Stimulated activated CD4-positive, alpha-beta T cell treated with anti-CD3 and anti-CD28 coated beads, Interleukin-15, amount 100 ng/mL, for 1 hour (primary cell): Measurements from ENCODE around the gene PRPF38A.
"Not testable (repeated sequence)": the region's sequence is repeated elsewhere in the genome, so short reads cannot be mapped to it uniquely, and the experiment has no call there.

Source experiments
- DNase-seq, 2 donors: peaks; one replicate each; pipeline ENCODE4 v3.0.0-alpha.2; 2020; ENCODE audit warnings: low read depth in 1 of 2, low spot score in 1 of 2

The PRPF38A gene, protein sequence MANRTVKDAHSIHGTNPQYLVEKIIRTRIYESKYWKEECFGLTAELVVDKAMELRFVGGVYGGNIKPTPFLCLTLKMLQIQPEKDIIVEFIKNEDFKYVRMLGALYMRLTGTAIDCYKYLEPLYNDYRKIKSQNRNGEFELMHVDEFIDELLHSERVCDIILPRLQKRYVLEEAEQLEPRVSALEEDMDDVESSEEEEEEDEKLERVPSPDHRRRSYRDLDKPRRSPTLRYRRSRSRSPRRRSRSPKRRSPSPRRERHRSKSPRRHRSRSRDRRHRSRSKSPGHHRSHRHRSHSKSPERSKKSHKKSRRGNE

DNA sequence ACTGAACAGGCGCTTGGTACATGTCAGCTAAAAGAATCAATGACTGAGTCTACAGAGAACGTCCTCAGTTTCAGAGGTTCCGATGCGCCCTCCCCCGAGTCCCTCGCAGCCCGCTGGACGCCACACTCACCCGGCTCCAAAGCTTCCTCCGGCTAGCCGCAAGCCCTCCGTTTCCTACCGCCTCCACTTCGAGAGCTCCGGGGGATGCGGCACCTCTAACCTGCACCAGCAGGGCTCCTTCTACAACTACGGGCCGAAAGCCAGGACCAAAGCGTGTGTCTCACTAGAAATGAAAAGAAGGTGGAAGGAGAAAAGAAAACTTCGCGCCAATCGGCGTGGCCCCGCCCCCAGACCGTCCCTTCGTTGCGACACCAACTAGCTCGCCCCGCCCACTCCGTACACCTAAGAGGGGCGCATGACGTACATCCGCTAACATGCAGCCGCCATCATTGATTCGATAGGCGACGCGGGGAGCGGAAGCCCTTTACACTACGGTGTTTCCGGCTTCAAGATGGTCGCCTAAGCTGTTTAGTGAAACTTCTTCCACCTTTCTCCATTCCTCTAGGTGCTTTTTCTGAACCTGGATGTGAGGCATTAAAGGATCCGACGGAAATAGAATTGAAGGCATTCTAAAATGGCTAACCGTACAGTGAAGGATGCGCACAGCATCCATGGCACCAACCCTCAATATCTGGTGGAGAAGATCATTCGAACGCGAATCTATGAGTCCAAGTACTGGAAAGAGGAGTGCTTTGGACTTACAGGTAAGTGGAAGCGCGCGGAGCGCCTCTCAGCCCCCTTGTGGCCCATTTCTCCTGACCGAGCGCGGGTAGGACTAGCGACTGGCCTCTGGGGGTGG, at the start of gene PRPF38A, which contains the start of gene ORC1:
Gene PRPF38A, plus strand, starts transcription at position 487 of the 859 bp plus-strand sequence. Its CDS starts 148 bp downstream, at position 635.
Gene ORC1, minus strand, starts transcription at position 308 of the 859 bp plus-strand sequence. CDS start 2,200 bp downstream, outside the sequence.
- peak; percentile 90 to 95 for DNase-seq

DNA sequence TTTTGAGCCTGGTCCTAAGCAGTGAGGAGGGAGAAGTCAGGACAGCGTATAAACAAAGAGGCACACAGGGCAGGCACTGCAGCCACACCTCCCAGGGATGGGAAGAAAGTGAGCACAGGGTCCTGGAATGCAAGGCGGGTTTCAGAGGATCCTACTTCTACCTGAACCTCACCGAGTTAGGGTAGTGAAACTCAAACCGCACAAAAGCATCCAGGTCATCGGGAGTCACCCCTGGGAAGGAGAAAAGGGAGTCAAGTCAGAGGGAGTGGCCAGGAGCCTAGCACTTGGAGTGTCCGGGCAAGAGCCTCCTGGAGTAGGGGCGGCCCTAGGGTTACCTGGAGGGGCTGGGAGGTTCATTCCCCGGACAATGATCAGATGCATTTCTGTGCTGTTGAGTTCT, 49.0 kb upstream of the PRPF38A start:
- no peak for DNase-seq

DNA sequence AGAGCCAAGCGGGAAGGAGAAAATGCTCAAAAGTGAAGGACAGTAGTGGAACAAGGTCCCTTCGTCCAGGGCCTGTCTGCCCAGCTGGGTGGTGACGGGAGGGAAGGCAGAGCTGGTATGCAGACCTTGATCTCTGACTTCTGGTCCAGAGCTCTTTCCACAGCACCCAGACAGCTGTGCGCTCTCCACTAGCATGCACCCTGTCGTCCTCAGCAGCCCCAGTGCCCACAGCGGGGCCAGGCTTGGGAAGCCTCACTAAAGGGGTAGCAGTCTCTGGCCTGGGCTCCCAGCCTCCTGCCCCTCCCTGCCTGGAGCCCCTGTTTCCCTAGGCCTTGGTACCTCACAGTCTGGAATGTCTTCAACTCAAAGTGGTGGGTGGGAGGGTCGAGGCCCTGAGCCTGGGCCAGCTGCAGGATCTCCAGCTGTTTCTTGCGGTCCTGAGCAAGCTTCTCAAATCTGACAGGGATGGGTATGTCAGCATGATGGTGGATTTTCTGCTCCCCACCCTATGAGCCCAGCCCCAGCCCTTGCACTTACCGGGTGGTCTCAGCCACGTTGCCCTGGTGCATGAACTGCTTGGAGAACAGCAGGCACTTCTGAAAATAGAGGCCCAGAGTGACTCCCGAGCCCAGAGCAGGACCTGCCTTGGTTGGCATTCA, 48.4 kb upstream of the PRPF38A start:
- DNase-seq: no peak

DNA sequence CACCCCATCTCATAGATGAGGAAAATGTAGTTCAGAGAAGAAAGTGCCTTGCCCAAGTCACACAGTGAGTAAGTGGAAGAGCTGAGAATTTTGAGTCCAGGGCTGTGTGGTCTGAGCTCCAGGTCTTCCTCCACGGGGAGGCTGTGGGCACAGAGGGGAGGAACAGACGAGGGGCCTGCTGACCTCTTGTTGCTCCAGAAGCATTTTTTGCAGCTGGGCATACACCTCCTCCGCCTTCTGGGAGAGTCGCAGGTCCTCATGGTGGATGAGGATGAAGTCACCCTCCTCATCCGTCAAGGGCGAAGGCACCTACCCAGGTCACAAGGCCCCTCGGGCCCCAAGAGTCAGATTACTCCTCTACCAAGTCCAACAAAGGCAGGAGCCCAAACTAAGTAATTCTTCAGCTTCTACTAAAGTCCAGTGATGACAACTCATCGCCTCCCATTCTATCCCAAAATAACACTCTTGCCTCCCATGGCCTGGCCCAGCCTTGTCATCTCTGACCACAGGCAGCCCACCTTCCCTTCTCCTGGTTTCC, 47.5 kb upstream of the PRPF38A start:
- no peak for DNase-seq

DNA sequence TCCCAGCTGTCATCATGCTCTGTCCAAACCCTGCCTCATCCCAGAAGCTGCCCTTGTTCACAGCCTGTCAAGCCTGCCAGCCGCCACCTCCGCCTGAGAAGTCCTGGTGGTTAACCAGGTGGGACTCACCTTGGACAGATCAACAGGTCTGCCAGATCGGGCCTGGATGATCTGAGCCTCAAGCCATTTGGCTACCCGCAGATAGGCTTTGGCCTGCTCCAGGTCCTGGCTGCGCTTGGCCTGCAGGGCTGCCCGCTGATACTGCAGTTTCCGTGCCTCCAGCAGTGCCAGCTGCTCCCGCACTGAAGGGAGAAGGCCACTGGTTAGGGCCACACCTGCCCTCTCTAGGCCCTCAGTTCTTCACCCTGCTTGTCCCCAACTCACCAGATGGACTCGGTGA, 47.0 kb upstream of the PRPF38A start:
- no peak for DNase-seq

DNA sequence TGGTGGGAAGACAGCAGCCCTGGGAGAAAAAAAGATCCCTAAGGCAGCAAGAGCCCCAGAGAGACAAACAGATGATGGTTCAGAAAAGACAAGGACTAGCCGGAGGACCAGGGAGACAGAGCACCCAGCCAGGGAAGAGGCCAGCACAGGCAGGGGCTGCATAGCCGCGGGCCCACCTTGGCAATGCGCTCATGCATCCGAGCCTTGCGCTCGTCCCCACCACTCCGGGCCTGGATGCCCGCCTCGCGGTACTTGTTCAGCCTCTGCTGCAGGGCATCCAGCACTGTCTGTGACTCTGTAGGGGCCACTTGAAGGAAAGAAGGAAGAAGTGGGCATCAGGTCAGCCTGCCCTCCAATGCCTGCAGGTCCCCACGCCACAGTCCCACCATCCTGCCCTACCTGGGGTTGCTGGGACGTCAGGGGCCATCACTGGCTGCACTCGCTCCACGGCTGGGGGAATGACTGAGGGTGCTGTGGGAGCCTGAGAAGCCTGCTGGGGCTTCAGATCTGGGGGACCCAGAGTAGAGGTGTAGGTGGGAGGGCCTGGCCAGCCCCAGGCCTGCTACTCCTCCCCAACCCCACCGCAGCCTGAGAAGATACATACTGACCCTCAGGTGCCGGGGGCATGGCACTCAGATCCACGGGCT, 45.4 kb upstream of the PRPF38A start:
- no peak for DNase-seq

DNA sequence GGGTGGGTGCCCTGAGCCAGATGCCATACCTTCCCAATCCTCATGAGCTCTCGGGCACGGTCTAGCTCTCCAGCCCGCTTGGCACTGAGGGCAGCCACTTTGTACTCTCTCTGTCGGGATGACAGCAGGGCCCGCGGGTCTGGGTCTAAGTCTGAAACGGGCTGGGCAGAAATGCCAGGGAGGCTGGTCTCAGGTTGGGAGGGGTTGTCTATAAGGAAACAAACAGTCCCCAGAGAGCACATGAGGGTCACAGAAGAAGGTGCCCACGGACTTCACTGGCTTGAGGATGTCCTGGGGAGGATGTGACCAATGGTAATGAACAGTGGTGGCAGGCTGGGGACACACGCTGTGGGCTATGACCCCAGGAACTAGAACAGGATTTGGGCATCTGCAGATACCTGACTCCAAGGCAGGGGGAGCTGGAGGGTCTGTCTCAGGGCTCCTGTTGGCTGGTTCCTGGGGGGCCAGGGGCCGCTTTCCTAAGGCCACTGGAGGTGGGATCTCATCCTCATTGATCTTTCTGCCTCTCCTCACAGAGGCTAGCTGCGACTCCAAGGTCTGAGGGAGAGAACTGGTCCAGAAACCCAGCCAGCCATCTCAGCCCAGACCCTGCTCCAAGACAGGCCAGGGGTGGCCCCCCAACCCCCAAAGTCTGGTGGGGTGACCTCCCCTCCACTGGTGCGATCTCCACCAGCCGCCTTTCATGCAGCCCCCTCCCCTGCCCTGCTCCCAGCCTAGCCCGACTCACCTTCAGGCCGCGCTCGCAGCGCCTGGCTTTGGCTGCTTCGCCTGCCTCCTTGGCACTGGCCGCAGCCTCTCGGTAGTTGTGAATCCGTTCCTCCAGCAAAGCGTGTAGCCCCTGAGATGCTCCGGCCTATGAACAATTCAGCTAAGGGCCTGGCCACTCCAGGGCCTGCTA, 44.5 kb upstream of the PRPF38A start:
- no peak for DNase-seq

DNA sequence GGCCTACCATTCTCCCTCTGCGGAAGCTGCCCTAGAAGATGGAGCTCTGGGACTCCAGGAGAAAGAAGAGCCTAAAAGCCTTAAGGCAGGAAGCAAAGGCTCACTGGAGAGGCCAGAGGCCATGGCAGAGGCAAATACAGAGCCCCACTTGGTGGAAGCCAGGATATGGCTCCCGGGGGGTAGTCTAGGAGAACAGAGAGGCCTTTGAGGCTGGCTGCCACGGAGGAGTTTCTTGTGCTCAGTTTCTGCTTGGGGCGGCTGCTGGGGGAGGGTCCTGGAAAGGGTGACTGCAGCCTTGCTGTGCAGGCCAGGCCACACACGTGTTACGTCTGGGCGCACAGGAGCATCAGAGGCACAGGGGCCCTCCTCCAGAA, 43.8 kb upstream of the PRPF38A start:
- no peak for DNase-seq

DNA sequence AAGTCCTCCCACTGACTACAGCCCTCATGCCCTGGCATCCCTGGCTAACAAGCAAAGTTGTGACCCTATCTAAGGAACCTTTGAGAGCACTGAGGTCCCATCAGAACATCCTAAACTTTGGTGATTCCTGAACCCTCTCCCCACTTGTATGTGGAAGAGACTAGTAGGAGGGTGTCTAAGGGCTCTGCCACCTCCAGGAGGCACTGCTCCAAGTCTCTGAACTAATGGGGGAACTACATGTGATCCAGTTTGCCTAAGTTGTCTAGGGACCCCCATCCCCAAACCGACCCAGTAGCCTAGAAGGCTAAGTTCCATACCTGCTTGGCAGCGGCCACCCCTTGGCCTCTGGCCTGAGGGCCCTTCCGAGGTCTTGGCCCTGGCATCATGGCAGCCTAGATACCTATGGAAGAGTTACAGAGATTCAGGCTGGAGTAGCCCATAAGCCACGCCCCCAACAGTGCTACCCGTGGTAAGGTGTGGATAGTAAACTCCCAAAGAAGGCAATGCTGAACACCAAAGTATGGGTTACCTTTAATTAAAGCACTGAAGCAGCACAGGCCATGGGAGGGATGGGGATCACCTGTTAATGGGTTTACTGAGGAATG, 40.1 kb upstream of the PRPF38A start:
- no peak for DNase-seq

DNA sequence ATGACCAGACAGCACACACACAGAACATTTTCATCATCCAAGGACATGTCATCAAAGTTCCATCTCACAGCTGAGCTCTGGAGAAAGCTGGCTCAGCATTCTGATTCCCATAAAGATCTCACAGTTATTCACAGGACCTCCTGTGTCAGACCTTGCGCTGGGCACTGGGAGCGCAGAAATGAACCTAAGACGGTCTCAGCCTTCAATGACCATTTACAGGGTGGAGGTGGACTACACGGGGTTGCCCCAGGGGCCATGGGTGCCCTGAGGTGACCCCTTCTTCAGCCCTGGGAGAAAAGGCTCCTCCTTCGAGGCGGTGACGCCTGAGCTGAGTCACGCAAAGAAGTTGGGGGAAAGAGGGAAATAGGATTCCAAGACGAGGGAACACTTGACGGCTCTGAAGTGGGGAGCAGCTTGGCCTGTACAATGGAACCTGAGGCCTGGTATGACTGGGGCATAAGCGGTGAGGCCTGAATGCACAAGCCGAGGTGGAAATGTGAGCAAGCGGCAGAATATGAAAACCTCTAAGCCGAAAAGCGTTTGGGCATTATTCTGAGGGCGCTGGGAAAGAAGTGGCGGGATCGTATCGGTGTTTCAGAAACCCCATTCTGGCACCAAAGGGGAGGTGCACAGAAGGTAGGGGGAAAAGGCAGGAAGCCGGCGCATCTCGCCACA, 39.2 kb upstream of the PRPF38A start:
- no peak for DNase-seq

DNA sequence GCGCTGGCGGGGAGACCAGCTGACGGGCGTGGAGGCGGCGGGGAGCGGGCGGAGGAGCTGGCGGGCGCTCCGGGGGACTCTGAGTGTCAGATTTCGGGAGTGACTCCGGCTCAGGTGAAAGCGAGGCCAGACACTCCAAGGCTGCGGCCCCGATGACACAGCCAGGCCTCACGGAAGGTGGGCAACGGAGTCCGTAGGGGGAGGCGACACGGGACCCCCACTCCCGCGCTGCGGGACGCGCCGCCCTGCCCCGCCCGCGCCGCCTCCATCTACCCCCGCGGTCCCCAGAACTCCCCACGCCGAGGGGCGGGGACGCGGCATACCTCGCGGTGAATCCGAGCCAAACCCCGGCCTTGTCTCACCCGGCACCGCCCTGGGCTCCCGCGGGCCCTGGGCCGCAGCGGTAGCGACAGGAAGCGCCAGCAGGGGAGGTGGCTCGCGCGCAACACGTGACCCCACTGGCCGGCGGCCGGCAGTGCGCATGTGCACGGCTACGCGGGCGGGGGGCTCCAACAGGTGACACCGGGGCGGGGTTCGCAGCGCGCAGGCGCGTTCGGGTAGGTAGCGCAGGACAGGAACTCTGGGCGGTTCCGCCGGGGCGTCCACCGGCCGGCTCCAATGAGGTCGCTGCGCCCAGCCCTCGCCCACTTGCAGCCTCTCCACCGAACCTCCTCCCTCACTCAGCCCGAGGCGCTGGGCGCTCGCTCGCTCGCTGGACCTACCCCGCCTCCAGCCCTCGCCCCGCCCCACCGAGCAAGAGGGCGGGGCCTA, 38.5 kb upstream of the PRPF38A start, which contains the start of gene CC2D1B:
Gene CC2D1B, minus strand, starts transcription at position 460 of the 771 bp plus-strand sequence. CDS start 1,585 bp downstream, outside the sequence.
- DNase-seq: peak; percentile 99 to 100

DNA sequence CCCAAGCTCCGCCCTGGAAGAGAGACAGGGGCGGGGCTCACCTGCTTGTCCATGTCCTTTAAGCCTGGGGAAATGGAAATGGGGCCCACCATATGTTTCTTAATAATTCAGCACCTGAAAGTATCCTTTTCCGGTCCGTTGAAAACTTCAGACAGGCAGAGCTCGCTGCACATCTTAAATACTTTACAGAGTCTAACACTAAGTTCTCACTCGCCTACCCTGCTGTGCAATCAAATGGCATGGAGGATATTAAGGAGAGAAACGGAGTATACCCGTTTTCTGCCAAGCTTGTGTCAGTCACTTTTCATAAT, 37.9 kb upstream of the PRPF38A start:
- no peak for DNase-seq

DNA sequence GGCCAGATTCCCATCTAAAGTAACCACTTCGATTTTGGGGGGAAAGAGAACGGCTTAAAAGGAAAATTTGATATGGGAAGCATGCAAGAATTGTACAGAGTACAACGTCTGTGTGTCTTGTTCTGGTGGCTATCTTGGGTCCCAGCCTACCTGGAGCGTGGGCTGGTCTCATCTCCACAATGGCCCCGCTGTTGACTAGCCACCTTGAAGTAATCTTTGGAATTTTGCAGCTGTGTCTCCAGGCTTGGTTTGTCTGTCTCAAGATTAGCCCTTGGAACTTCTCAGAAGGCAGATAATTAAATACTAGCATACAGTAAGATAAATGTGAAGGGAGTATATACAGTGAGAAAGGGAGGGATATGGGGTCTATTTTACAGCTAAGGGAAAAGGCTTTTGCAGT, 37.1 kb upstream of the PRPF38A start:
- DNase-seq: no peak

DNA sequence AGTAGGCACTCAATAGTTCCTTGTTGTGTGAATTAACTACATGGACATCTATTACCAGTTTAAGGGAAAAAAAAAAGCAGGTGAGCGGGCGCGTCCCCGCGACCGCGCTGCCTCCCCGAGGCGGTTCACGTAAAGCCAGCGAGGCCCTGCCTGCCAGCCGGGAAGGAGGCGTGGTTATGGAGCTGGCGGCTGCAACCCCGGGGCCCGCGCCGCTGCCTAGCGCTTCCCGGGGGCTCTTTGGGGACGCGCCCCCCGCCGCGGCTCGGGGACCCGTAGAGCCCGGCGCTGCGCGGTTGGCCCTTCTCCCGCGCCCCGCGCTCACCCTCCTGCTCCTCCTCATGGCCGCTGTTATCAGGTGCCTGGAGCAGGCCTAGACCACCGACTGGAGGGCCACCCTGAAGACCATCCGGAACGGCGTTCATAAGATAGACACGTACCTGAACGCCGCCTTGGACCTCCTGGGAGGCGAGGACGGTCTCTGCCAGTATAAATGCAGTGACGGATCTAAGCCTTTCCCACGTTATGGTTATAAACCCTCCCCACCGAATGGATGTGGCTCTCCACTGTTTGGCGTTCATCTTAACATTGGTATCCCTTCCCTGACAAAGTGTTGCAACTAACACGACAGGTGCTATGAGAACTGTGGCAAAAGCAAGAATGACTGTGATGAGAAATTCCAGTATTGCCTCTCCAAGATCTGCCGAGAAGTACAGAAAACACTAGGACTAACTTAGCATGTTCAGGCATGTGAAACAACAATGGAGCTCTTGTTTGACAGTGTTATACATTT, 35.8 kb upstream of the PRPF38A start:
- peak in 1 of 2 donors; percentile 37 for DNase-seq

DNA sequence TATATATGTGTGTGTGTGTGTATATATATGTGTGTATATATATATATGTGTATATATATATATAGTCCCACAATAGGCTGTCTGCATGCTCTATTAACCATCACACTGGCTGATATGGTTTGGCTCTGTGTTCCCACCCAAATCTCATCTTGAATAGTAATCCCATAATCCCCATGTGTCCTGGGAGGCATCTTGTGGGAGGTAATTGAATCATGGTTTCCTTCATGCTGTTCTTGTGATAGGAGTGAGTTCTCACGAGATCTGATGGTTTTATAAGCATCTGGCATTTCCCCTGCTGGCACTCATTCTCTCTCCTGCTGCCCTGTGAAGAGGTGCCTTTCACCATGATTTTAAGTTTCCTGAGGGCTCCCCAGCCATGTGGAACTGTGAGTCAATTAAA, 34.6 kb upstream of the PRPF38A start:
- not testable (repeated sequence) for DNase-seq

DNA sequence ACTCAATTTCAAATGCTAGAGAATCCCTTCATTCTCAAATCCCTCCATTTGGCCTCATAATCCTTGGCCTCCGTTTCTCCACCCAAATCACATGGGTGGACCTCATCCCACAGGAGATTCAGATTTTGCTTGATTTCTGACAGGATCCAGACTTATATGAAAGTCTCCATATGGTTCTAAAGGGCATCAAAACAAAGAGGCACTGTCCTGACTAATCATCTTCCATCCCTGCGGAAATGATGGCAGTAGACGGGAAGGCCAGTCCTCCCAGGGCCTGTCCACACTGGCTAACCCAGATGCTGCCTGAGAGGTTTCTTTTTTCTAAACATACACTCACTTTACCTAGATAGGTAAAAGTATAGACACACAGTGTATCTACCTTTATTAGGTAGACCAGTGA, 19.0 kb upstream of the PRPF38A start:
- no peak for DNase-seq

DNA sequence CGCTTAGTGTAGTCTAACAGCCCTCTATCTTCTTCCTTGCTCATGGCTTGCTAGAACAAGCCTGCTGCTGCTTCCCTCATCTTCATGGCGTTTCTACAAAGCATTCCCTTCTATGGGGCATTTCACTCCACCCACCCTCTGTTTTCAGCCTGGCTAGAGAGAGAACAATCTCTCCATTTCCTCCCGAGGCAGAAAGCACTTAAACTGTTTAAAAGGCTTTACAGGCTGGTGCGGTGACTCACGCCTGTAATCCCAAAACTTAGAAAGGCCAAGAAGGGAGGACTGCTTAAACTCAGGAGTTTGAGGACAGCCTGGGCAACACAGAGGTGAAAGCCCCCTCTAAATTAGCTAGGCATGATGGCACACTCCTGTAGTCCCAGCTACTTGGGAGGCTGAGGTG, 17.9 kb upstream of the PRPF38A start:
- no peak for DNase-seq
